ENCODE measurements around the gene CAPN15.

Gene CAPN15

DNA sequence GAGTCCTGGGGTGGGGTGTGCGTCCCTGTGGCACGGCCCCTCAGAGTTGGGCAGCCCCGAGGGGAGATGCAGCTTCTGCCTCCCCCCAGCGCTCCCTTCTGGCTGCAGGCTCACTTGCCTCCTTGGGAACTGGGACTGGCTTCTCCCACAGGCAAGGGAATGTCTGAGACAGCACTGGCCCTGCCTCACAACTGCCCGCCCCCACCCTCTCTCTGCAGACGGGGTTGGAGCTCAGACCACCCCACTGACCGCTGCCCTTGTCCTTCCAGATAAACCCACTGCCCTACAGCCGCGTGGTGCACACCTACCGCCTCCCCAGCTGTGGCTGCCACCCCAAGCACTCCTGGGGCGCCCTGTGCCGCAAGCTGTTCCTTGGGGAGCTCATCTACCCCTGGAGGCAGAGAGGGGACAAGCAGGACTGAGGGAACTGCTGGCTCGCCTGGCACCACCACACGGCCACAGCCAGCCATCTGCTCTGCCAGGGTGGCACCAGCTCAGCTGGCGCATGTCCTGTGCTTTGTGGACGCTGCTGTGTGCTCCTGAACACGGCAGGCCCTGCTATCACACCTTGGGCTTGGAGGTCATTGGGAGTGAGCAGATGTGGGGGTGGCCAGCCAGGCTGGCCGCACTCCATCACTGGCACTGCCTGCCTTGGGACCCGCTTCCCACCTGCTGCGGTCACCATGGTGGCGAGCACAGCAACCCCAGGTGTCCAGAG lies 55.3 kb downstream of the CAPN15 start (continued):
- TF ChIP-seq ESRRG (CRISPR knock-in tag; IDR thresholded peaks at IDR 0.05) (no peak), BACH2 (CRISPR knock-in tag; IDR thresholded peaks at IDR 0.05; ENCODE audit: borderline replicate concordance) (no peak)

GRCh38 chr16:583470-583814 lies 55.9 kb downstream of the CAPN15 start:
- no peak for ATAC-seq

DNA sequence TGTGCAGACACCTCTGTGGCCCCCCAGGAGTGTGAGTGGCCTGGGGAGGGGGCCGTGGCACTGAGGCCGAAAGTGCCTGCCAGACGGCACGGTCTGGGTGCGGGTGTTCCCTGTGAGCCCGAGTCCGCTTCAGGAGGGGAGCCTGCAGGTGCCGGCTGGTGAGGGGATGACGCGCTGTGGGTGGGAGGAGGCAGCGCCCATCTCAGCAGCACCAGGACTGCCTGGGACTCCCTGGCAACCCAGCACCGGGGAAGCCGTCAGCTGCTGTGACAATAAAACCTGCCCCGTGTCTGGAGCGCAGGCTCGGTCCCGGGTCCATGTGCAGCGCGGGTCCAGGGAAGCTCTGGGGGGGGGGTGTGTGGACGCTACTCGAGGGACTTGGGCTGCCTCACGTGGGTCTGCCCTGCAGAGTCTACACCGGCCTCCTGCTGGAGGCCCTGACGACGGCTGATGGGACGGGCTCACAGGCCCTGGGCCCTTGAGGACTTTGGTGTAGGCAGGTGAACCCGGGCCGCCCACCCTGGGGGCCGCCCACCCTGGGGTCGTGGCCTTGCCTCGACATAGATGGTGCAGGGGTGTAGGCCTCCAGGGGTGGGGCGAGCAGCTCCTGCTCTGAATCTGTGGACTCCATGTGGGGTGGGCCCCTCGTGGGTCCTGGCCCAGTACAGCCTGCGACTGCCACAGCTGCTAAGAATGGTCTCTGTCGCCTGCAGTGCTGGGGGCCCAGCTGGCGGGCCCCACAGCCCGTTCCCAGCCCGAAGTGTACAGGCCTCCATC lies 56.5 kb downstream of the CAPN15 start:
- TF ChIP-seq ESRRG (CRISPR knock-in tag; IDR thresholded peaks at IDR 0.05), result no peak
- TF ChIP-seq PPARA (CRISPR knock-in tag; IDR thresholded peaks at IDR 0.05; ENCODE audit: borderline replicate concordance), result no peak
- TF ChIP-seq SNAI2 (CRISPR knock-in tag; IDR thresholded peaks at IDR 0.05), result no peak
- TF ChIP-seq RARB (CRISPR knock-in tag; IDR thresholded peaks at IDR 0.05), result no peak
- no peak for TF ChIP-seq GLIS3 (CRISPR knock-in tag; IDR thresholded peaks at IDR 0.05)
- no peak for TF ChIP-seq POU6F1 (CRISPR knock-in tag; IDR thresholded peaks at IDR 0.05; ENCODE audit: borderline replicate concordance, low read depth)
- TF ChIP-seq OSR1 (CRISPR knock-in tag; IDR thresholded peaks at IDR 0.05), result no peak
- TF ChIP-seq TCF4 (CRISPR knock-in tag; IDR thresholded peaks at IDR 0.05; ENCODE audit: borderline replicate concordance), result no peak
- TF ChIP-seq ARNTL (CRISPR knock-in tag; IDR thresholded peaks at IDR 0.05; ENCODE audit: borderline replicate concordance, low read depth), result no peak
- TF ChIP-seq TOX (CRISPR knock-in tag; IDR thresholded peaks at IDR 0.05; ENCODE audit: borderline replicate concordance), result no peak
- no peak for ATAC-seq

More at GRCh38 chr16:583470-583814, 55.9 kb downstream of the CAPN15 start:
- TF ChIP-seq TOX (CRISPR knock-in tag; IDR thresholded peaks at IDR 0.05; ENCODE audit: borderline replicate concordance) (no peak), SNAI2 (CRISPR knock-in tag; IDR thresholded peaks at IDR 0.05) (no peak), ISL1 (CRISPR knock-in tag; IDR thresholded peaks at IDR 0.05) (no peak), ZC3H10 (CRISPR knock-in tag; IDR thresholded peaks at IDR 0.05) (no peak), CREB5 (CRISPR knock-in tag; IDR thresholded peaks at IDR 0.05; ENCODE audit: low read depth) (no peak), PATZ1 (CRISPR knock-in tag; IDR thresholded peaks at IDR 0.05; ENCODE audit: borderline replicate concordance) (no peak), ARNTL (CRISPR knock-in tag; IDR thresholded peaks at IDR 0.05; ENCODE audit: borderline replicate concordance, low read depth) (no peak), ZFP3 (CRISPR knock-in tag; IDR thresholded peaks at IDR 0.05) (no peak), ZNF8 (CRISPR knock-in tag; IDR thresholded peaks at IDR 0.05) (no peak), BACH2 (CRISPR knock-in tag; IDR thresholded peaks at IDR 0.05; ENCODE audit: borderline replicate concordance) (no peak)

- TF ChIP-seq PATZ1 (CRISPR knock-in tag; IDR thresholded peaks at IDR 0.05; ENCODE audit: borderline replicate concordance) (no peak), GLIS3 (CRISPR knock-in tag; IDR thresholded peaks at IDR 0.05) (no peak), RARB (CRISPR knock-in tag; IDR thresholded peaks at IDR 0.05) (no peak)
- no peak; the same call in 2 of the 3 replicates for ATAC-seq
Measured at GRCh38 chr16:585351-585750, 57.8 kb downstream of the CAPN15 start.

DNA sequence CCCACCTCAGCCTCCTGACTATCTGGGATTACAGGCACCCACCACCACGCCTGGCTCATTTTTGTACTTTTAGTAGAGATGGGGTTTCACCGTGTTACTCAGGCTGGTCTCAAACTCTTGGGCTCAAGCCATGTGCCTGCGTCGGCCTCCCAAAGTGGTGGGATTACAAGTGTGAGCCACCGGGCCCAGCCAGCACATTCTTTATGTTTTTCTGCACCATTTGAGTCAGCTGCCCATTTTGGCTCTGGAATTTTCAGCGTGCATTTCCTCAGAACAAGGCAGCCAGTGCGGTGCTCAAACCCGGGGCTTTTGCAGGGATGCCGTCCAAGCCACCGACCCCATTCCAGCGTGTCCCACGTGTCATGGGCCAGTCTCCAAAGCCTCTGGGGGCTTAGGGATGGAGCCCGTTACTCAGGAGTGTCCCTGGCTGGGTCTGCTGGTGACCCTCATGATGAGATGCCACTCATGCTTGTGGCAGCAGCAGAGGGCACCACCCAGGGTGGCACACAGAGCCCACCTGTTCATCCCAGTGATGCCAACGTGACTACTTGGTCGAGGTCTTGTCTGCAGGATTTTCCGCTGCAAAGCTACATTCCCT lies 58.6 kb downstream of the CAPN15 start:
- TF ChIP-seq ZFP3 (CRISPR knock-in tag; IDR thresholded peaks at IDR 0.05) (no peak), ESRRG (CRISPR knock-in tag; IDR thresholded peaks at IDR 0.05) (no peak), ZC3H10 (CRISPR knock-in tag; IDR thresholded peaks at IDR 0.05) (no peak), RARB (CRISPR knock-in tag; IDR thresholded peaks at IDR 0.05) (no peak), CREB5 (CRISPR knock-in tag; IDR thresholded peaks at IDR 0.05; ENCODE audit: low read depth) (no peak), ZNF8 (CRISPR knock-in tag; IDR thresholded peaks at IDR 0.05) (no peak)

More for the DNA sequence above, 58.6 kb downstream of the CAPN15 start:
- no peak for ATAC-seq
